IMR-90 (cell line): ENCODE data around the gene MTREX. TPM values are rescaled to one million over a fixed set of nuclear protein-coding genes. Genes with fewer than 3 reads are reported as not detected.

Source experiments
- ATAC-seq: fragments of 200-7000 bp; cut with Tn5 transposase; 2 replicates; pipeline ENCODE4 v1.9.1; 2020; ENCODE audit warnings: low read depth, mild to moderate bottlenecking, moderate library complexity
- BruUV-seq: library from RNA; stranded (reverse); fragments of 400-500 nt; replicated peaks from 2 replicates; lab custom pipeline; 2021; lab: Mats Ljungman, UMichigan
- CTCF ChIA-PET: fragments of 300-600 bp; formaldehyde crosslinking; extraction: SDS; loops from one replicate; lab custom pipeline; 2021; ENCODE audit warnings: antibody characterized with exemption; lab: Yijun Ruan, JAX
- POLR2A ChIA-PET: fragments of 300-600 bp; sonication (Branson Sonifier 250); formaldehyde crosslinking; loops from one replicate; lab custom pipeline; 2022; ENCODE audit warnings: antibody characterized with exemption; ENCODE audit not compliant: unreplicated experiment; lab: Charles Lee
- DNase-seq: peaks from one replicate; pipeline ENCODE4 v3.0.0; 2013
- H2AFZ ChIP-seq: replicated peaks from 2 replicates; pipeline ENCODE3; 2013; ENCODE audit warnings: low read length, mild to moderate bottlenecking; ENCODE audit not compliant: poor library complexity
- H2AK5ac ChIP-seq: 2 replicates; pipeline ENCODE4 v1.6.1; 2013; ENCODE audit warnings: low read depth, low read length, inconsistent platforms
- H2AK9ac ChIP-seq: replicated peaks from 2 replicates; pipeline ENCODE3; 2013; ENCODE audit warnings: mild to moderate bottlenecking, low read depth, low read length, moderate library complexity; ENCODE audit not compliant: poor library complexity
- H2BK120ac ChIP-seq: 2 replicates; pipeline ENCODE4 v1.6.1; 2013; ENCODE audit warnings: low read depth, low read length, inconsistent platforms
- H2BK15ac ChIP-seq: 3 replicates; pipeline ENCODE4 v1.6.1; 2013; ENCODE audit warnings: low read depth, low read length, inconsistent platforms
- H2BK20ac ChIP-seq: 2 replicates; pipeline ENCODE4 v1.6.1; 2013; ENCODE audit warnings: low read depth, mild to moderate bottlenecking, inconsistent platforms, low read length, moderate library complexity
- H2BK5ac ChIP-seq: 2 replicates; pipeline ENCODE4 v1.6.1; 2013; ENCODE audit warnings: mild to moderate bottlenecking, low read depth, low read length, inconsistent platforms; ENCODE audit not compliant: poor library complexity, severe bottlenecking
- H3K14ac ChIP-seq: replicated peaks from 2 replicates; pipeline ENCODE4 v1.6.1; 2013; ENCODE audit warnings: low read depth, low read length, inconsistent platforms
- H3K18ac ChIP-seq: 2 replicates; pipeline ENCODE4 v1.6.1; 2013; ENCODE audit warnings: low read depth, low read length, control low read depth
- H3K23ac ChIP-seq: 2 replicates; pipeline ENCODE4 v1.6.1; 2013; ENCODE audit warnings: low read depth, low read length, inconsistent platforms
- H3K27ac ChIP-seq: 2 replicates; pipeline ENCODE4 v1.5.1; 2013; ENCODE audit warnings: mild to moderate bottlenecking, control low read depth, low read length; ENCODE audit not compliant: insufficient read depth
- H3K27me3 ChIP-seq: 2 replicates; pipeline ENCODE4 v1.6.1; 2013; ENCODE audit warnings: low read length; ENCODE audit not compliant: control insufficient read depth, insufficient read depth
- H3K36me3 ChIP-seq: 2 replicates; pipeline ENCODE4 v1.6.1; 2013; ENCODE audit warnings: low read length, mixed read lengths; ENCODE audit not compliant: control insufficient read depth, insufficient read depth
- H3K4ac ChIP-seq: 2 replicates; pipeline ENCODE4 v1.6.1; 2013; ENCODE audit warnings: low read depth, low read length, inconsistent platforms
- H3K4me1 ChIP-seq: 2 replicates; pipeline ENCODE4 v1.6.1; 2013; ENCODE audit warnings: low read length, mixed read lengths; ENCODE audit not compliant: control insufficient read depth, insufficient read depth
- H3K4me2 ChIP-seq: 2 replicates; pipeline ENCODE4 v1.6.1; 2013; ENCODE audit warnings: low read depth, mild to moderate bottlenecking, control low read depth, low read length, moderate library complexity
- H3K4me3 ChIP-seq: 2 replicates; pipeline ENCODE4 v1.5.1; 2013; ENCODE audit warnings: low read depth, mild to moderate bottlenecking, control low read depth, low read length, moderate library complexity; ENCODE audit not compliant: insufficient read depth
- H3K56ac ChIP-seq: 2 replicates; pipeline ENCODE4 v1.6.1; 2013; ENCODE audit warnings: low read length, inconsistent platforms; ENCODE audit not compliant: insufficient read depth; ENCODE audit errors: extremely low read depth
- H3K79me1 ChIP-seq, 2 experiments: 2 replicates each; pipeline ENCODE4 v1.6.1; 2013; ENCODE audit warnings: low read length in 2 of 2, inconsistent platforms in 1 of 2, low read depth in 1 of 2
- H3K9ac ChIP-seq: 2 replicates; pipeline ENCODE4 v1.6.1; 2013; ENCODE audit warnings: low read depth, low read length, control low read depth
- H3K9me1 ChIP-seq: 2 replicates; pipeline ENCODE4 v1.6.1; 2013; ENCODE audit warnings: low read length, inconsistent platforms; ENCODE audit not compliant: insufficient read depth
- H3K9me3 ChIP-seq: 2 replicates; pipeline ENCODE4 v1.6.1; 2013; ENCODE audit warnings: low read length; ENCODE audit not compliant: control insufficient read depth, insufficient read depth
- H4K20me1 ChIP-seq: 2 replicates; pipeline ENCODE4 v1.6.1; 2013; ENCODE audit warnings: low read length, inconsistent platforms; ENCODE audit not compliant: insufficient read depth
- H4K5ac ChIP-seq: 2 replicates; pipeline ENCODE4 v1.6.1; 2013; ENCODE audit warnings: mild to moderate bottlenecking, low read depth, low read length, control low read depth
- H4K8ac ChIP-seq, 2 experiments: 2 replicates each; pipeline ENCODE4 v1.6.1; 2013; ENCODE audit warnings: low read depth in 2 of 2, low read length in 2 of 2, control low read depth in 1 of 2, inconsistent platforms in 1 of 2
- H4K91ac ChIP-seq: 2 replicates; pipeline ENCODE4 v1.6.1; 2013; ENCODE audit warnings: low read depth, low read length, inconsistent platforms; ENCODE audit not compliant: insufficient read depth
- BHLHE40 ChIP-seq: fragments of 150-350 bp; IDR thresholded peaks from 2 replicates; pipeline ENCODE4 v1.6.1; 2016; ENCODE audit warnings: mild to moderate bottlenecking, low read depth, low read length
- CEBPB ChIP-seq: IDR thresholded peaks from 2 replicates; pipeline ENCODE4 v1.6.1; 2012; ENCODE audit warnings: low read depth, low read length, improper control_type of control experiment
- CHD1 ChIP-seq: IDR thresholded peaks from 2 replicates; pipeline ENCODE4 v1.6.1; 2012; ENCODE audit warnings: low read depth, low read length, improper control_type of control experiment
- FOS ChIP-seq: fragments of 150-350 bp; IDR thresholded peaks from 2 replicates; pipeline ENCODE4 v1.6.1; 2016; ENCODE audit warnings: low read depth, low read length
- MAFK ChIP-seq: IDR thresholded peaks from 2 replicates; pipeline ENCODE4 v1.6.1; 2012; ENCODE audit warnings: low read depth, low read length, improper control_type of control experiment
- MAZ ChIP-seq: IDR thresholded peaks from 2 replicates; pipeline ENCODE4 v1.6.1; 2012; ENCODE audit warnings: low read depth, mild to moderate bottlenecking, low read length, improper control_type of control experiment, moderate library complexity, borderline replicate concordance
- MXI1 ChIP-seq: IDR thresholded peaks from 2 replicates; pipeline ENCODE4 v1.6.1; 2012; ENCODE audit warnings: low read depth, mild to moderate bottlenecking, low read length, moderate library complexity, borderline replicate concordance
- NFE2L2 ChIP-seq: fragments of 150-350 bp; IDR thresholded peaks from 2 replicates; pipeline ENCODE4 v1.6.1; 2016; ENCODE audit warnings: low read depth, mild to moderate bottlenecking, low read length
- POLR2A ChIP-seq: IDR thresholded peaks from 2 replicates; pipeline ENCODE4 v1.6.1; 2012; ENCODE audit warnings: mild to moderate bottlenecking, low read depth, low read length
- RAD21 ChIP-seq: IDR thresholded peaks from 2 replicates; pipeline ENCODE4 v1.6.1; 2012; ENCODE audit warnings: low read length, improper control_type of control experiment
- RCOR1 ChIP-seq: IDR thresholded peaks from 2 replicates; pipeline ENCODE4 v1.6.1; 2012; ENCODE audit warnings: mild to moderate bottlenecking, low read length, improper control_type of control experiment; ENCODE audit not compliant: insufficient replicate concordance
- RFX5 ChIP-seq: IDR thresholded peaks from 2 replicates; pipeline ENCODE4 v1.8.0; 2012; ENCODE audit warnings: low read depth, mild to moderate bottlenecking, low read length, moderate library complexity
- SMC3 ChIP-seq: fragments of 150-350 bp; IDR thresholded peaks from 2 replicates; pipeline ENCODE4 v1.6.1; 2016; ENCODE audit warnings: low read depth, mild to moderate bottlenecking, antibody characterized with exemption, low read length, moderate library complexity
- dilution Hi-C: fragments of 300-500 bp; cut with HindIII; formaldehyde crosslinking; loops from one replicate; pipeline ENCODE4 v1.14.3; 2018; ENCODE audit warnings: low sequenced_read_pairs; ENCODE audit not compliant: unreplicated experiment
- in situ Hi-C: fragments of 300-500 bp; cut with MboI; formaldehyde crosslinking; loops from 3 replicates; pipeline ENCODE4 v1.14.3; 2019; ENCODE audit warnings: low sequenced_read_pairs, inconsistent platforms, mixed read lengths
- intact Hi-C: fragments of 100-400 bp; cut with micrococcal nuclease; formaldehyde crosslinking; loops from 2 replicates; pipeline ENCODE4 v1.10.0; 2022
- polyA plus RNA-seq, 3 experiments: library from polyadenylated mRNA; depleted of rRNA; stranded (reverse); fragments of >200 nt; gene quantifications; 2 replicates each; pipeline ENCODE4 v1.2.3, GENCODE V29; 2012; ENCODE audit warnings: low replicate concordance in 1 of 3
- total RNA-seq: library from RNA; depleted of rRNA; stranded (reverse); fragments of >200 nt; gene quantifications from 2 replicates; pipeline ENCODE4 v1.2.3, GENCODE V29; 2012
- TF ChIP-seq, protein P1 (sequence below): fragments of 150-350 bp; IDR thresholded peaks from 2 replicates; pipeline ENCODE4 v1.6.1; 2017; ENCODE audit warnings: mild to moderate bottlenecking, antibody characterized with exemption, low read length, low read depth
- TF ChIP-seq, protein P2 (sequence below): fragments of 150-350 bp; IDR thresholded peaks from 2 replicates; pipeline ENCODE4 v1.6.1; 2016; ENCODE audit warnings: low read depth, mild to moderate bottlenecking, low read length, moderate library complexity, borderline replicate concordance
- TF ChIP-seq, protein P3 (sequence below): conservative IDR thresholded peaks from 2 replicates; pipeline ENCODE4 v1.5.1; 2012; ENCODE audit warnings: mild to moderate bottlenecking, low read depth, low read length, improper control_type of control experiment

Gene MTREX
- total and polyA plus RNA-seq, 2 of the 4 experiments (the other 2 are of a cell fraction), result 22.1 to 33.2 TPM

DNA sequence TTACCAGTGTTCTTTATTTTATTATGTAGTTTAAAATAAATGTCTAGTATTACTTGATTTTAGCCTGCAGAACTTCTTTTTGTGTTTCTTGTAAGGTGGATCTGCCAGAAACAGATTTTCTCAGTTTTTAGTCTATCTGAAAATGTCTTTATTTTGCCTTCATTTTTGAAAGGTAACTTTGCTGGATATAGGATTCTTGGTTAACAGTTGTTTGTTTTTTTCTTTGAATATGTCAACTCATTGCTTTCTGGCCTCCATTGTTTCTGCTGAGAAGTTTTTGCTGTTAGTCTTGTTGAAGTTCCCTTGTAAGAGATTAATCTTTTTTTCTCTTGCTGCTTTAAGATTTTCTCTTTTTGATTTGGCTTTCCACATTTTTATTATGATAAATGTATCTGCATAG, 75.5 kb downstream of the MTREX start:
- POLR2A ChIA-PET, result no interaction called here
- H4K20me1 ChIP-seq, result no peaks in the 10 kb centered on the region
- H3K23ac ChIP-seq, result no peak overlapping the region
- H3K27ac ChIP-seq, result no peak overlapping the region
- no peak overlapping the region for H2BK5ac ChIP-seq
- no peak overlapping the region for H2BK15ac ChIP-seq
- H3K4ac ChIP-seq, result no peak overlapping the region
- no peak overlapping the region for H3K4me3 ChIP-seq
- no peak overlapping the region for H4K91ac ChIP-seq
- H3K4me1 ChIP-seq, result no peaks in the 10 kb centered on the region
- dilution Hi-C loops (no loop called here), intact Hi-C loops (no loop called here), in situ Hi-C loops (no loop called here)
- no peak overlapping the region for H3K9ac ChIP-seq
- peaks cover 14% of the 10 kb centered on the region for H3K36me3 ChIP-seq
- no peak overlapping the region for H4K5ac ChIP-seq
- H2AK5ac ChIP-seq, result no peak overlapping the region
- CTCF ChIA-PET, result no interaction called here
- H3K27me3 ChIP-seq, result no peaks in the 10 kb centered on the region
- peaks cover 5 to 13% of the 10 kb centered on the region in 2 experiments; a peak in 2 of 4 replicates for H3K79me1 ChIP-seq
- no peak overlapping the region for H3K18ac ChIP-seq
- H2AK9ac ChIP-seq, result no peak overlapping the region
- no peak overlapping the region for H4K8ac ChIP-seq
- no peak overlapping the region for H2AFZ ChIP-seq
- peaks cover 6% of the 10 kb centered on the region for H3K9me3 ChIP-seq
- ATAC-seq, result no peak
- no peak for DNase-seq
- no peak overlapping the region for H3K4me2 ChIP-seq
- no peaks in the 10 kb centered on the region for H3K9me1 ChIP-seq
- no peak overlapping the region for H2BK20ac ChIP-seq
- no peak overlapping the region for H3K14ac ChIP-seq
- no TSS peak for BruUV-seq
- no peak overlapping the region for H3K56ac ChIP-seq
- H2BK120ac ChIP-seq, result no peak overlapping the region
- TF ChIP-seq RAD21 (no peak), NFE2L2 (no peak), RFX5 (no peak), FOS (no peak), MAFK (no peak), CHD1 (no peak), MXI1 (no peak), RCOR1 (no peak), MAZ (no peak), BHLHE40 (no peak), CEBPB (no peak), SMC3 (no peak), POLR2A (no peak)
- TF ChIP-seq, protein P1, sequence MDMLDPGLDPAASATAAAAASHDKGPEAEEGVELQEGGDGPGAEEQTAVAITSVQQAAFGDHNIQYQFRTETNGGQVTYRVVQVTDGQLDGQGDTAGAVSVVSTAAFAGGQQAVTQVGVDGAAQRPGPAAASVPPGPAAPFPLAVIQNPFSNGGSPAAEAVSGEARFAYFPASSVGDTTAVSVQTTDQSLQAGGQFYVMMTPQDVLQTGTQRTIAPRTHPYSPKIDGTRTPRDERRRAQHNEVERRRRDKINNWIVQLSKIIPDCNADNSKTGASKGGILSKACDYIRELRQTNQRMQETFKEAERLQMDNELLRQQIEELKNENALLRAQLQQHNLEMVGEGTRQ, result no peak
- TF ChIP-seq, protein P2, sequence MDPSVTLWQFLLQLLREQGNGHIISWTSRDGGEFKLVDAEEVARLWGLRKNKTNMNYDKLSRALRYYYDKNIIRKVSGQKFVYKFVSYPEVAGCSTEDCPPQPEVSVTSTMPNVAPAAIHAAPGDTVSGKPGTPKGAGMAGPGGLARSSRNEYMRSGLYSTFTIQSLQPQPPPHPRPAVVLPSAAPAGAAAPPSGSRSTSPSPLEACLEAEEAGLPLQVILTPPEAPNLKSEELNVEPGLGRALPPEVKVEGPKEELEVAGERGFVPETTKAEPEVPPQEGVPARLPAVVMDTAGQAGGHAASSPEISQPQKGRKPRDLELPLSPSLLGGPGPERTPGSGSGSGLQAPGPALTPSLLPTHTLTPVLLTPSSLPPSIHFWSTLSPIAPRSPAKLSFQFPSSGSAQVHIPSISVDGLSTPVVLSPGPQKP, result no peak
- TF ChIP-seq, protein P3, sequence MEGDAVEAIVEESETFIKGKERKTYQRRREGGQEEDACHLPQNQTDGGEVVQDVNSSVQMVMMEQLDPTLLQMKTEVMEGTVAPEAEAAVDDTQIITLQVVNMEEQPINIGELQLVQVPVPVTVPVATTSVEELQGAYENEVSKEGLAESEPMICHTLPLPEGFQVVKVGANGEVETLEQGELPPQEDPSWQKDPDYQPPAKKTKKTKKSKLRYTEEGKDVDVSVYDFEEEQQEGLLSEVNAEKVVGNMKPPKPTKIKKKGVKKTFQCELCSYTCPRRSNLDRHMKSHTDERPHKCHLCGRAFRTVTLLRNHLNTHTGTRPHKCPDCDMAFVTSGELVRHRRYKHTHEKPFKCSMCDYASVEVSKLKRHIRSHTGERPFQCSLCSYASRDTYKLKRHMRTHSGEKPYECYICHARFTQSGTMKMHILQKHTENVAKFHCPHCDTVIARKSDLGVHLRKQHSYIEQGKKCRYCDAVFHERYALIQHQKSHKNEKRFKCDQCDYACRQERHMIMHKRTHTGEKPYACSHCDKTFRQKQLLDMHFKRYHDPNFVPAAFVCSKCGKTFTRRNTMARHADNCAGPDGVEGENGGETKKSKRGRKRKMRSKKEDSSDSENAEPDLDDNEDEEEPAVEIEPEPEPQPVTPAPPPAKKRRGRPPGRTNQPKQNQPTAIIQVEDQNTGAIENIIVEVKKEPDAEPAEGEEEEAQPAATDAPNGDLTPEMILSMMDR, result no peak
